B cell (primary cell): ENCODE results near the gene SYT4. TPM values are rescaled to one million over a fixed set of nuclear protein-coding genes. Genes with fewer than 3 reads are reported as not detected.

Source experiments
- ATAC-seq: fragments of 200-7000 bp; cut with Tn5 transposase; one replicate; pipeline ENCODE4 v1.10.0; 2021; ENCODE audit warnings: low read depth, mild to moderate bottlenecking, moderate number of reproducible peaks, moderate library complexity
- CTCF ChIA-PET: fragments of 350-600 bp; sonication (Branson Sonifier 250); formaldehyde crosslinking; loops from one replicate; lab custom pipeline; 2021; ENCODE audit warnings: antibody characterized with exemption, inconsistent platforms; lab: Charles Lee
- POLR2A ChIA-PET: fragments of 350-600 bp; sonication (Branson Sonifier 250); formaldehyde crosslinking; loops from one replicate; lab custom pipeline; 2021; ENCODE audit warnings: antibody characterized with exemption; lab: Charles Lee
- DNase-seq: peaks from one replicate; pipeline ENCODE4 v3.0.0; 2013
- H2AFZ ChIP-seq: 2 replicates; pipeline ENCODE4 v1.6.1; 2012; ENCODE audit warnings: mild to moderate bottlenecking, low read depth, low read length; ENCODE audit not compliant: insufficient read depth, poor library complexity, severe bottlenecking
- H3K27ac ChIP-seq, 2 donors: 1 replicate in 1 of 2; 2 replicates in 1 of 2; pipeline ENCODE4 v1.5.1; 2012 to 2013; ENCODE audit warnings: low read length in 2 of 2, mild to moderate bottlenecking in 2 of 2, moderate library complexity in 1 of 2
- H3K27me3 ChIP-seq, 4 experiments: fragments of 200-600 bp in 1 of 4; sonication (generic) in 1 of 4; replicated peaks in 1 of 4; 1 replicate in 2 of 4; 2 replicates in 2 of 4; pipeline versions ENCODE4 v1.6.1 to v1.7.0; 2013 to 2016; ENCODE audit warnings: low read length in 3 of 4, mild to moderate bottlenecking in 2 of 4, mixed read lengths in 1 of 4, moderate library complexity in 1 of 4; ENCODE audit not compliant: insufficient read depth in 4 of 4, control insufficient read depth in 3 of 4; ENCODE audit errors: control extremely low read depth in 1 of 4
- H3K36me3 ChIP-seq, 2 experiments: replicated peaks in 1 of 2; 1 replicate in 1 of 2; 2 replicates in 1 of 2; pipeline versions ENCODE4 v1.6.1 to v1.7.1; 2013; ENCODE audit warnings: low read length in 1 of 2; ENCODE audit not compliant: insufficient read depth in 2 of 2, control insufficient read depth in 1 of 2; ENCODE audit errors: control extremely low read depth in 1 of 2, extremely low read depth in 1 of 2
- H3K4me1 ChIP-seq, 2 donors: fragments of 200-600 bp in 1 of 2; sonication (generic) in 1 of 2; 1 replicate in 1 of 2; 2 replicates in 1 of 2; pipeline versions ENCODE4 v1.5.1 to v1.6.1; 2013 to 2017; ENCODE audit warnings: low read length in 2 of 2; ENCODE audit not compliant: control insufficient read depth in 2 of 2, insufficient read depth in 2 of 2
- H3K4me2 ChIP-seq: replicated peaks from 2 replicates; pipeline ENCODE3; 2012; ENCODE audit warnings: mild to moderate bottlenecking, low read depth, low read length; ENCODE audit not compliant: poor library complexity, severe bottlenecking
- H3K4me3 ChIP-seq, 5 experiments: fragments of 200-600 bp in 1 of 5; sonication (generic) in 1 of 5; 1 replicate in 3 of 5; 2 replicates in 2 of 5; pipeline versions ENCODE4 v1.5.1 to v1.7.0; 2011 to 2016; ENCODE audit warnings: low read length in 4 of 5, mild to moderate bottlenecking in 4 of 5, low read depth in 2 of 5, control low read depth in 1 of 5, moderate library complexity in 1 of 5; ENCODE audit not compliant: insufficient read depth in 1 of 5; ENCODE audit errors: control extremely low read depth in 1 of 5, extremely low read depth in 1 of 5
- H3K79me2 ChIP-seq: fragments of 200-600 bp; sonication (generic); one replicate; pipeline ENCODE4 v1.6.0; 2016; ENCODE audit warnings: low read length; ENCODE audit not compliant: control insufficient read depth, insufficient read depth
- H3K9ac ChIP-seq: fragments of 200-600 bp; sonication (generic); 2 replicates; pipeline ENCODE4 v1.6.1; 2017; ENCODE audit warnings: mild to moderate bottlenecking, low read length, moderate library complexity
- H3K9me3 ChIP-seq, 3 donors: one replicate each; pipeline versions ENCODE4 v1.6.1 to v1.7.1; 2013; ENCODE audit warnings: low read length in 2 of 3; ENCODE audit not compliant: control insufficient read depth in 2 of 3, insufficient read depth in 1 of 3; ENCODE audit errors: control extremely low read depth in 1 of 3
- H4K20me1 ChIP-seq: 2 replicates; pipeline ENCODE4 v1.6.0; 2012; ENCODE audit warnings: mild to moderate bottlenecking, low read length; ENCODE audit not compliant: insufficient read depth, control insufficient read depth, poor library complexity, severe bottlenecking
- H3K27ac Mint-ChIP-seq: one replicate; pipeline ENCODE4 v1.8.0; 2021; ENCODE audit warnings: mixed read lengths
- H3K27me3 Mint-ChIP-seq: one replicate; pipeline ENCODE4 v1.8.0; 2021; ENCODE audit warnings: mixed read lengths
- H3K4me1 Mint-ChIP-seq: one replicate; pipeline ENCODE4 v1.8.0; 2021; ENCODE audit warnings: mixed read lengths
- H3K4me3 Mint-ChIP-seq: one replicate; pipeline ENCODE4 v1.8.0; 2021; ENCODE audit warnings: mixed read lengths
- H3K9me3 Mint-ChIP-seq: one replicate; pipeline ENCODE4 v1.8.0; 2022; ENCODE audit warnings: mixed read lengths; ENCODE audit not compliant: insufficient read depth
- EZH2 ChIP-seq: IDR thresholded peaks from 2 replicates; pipeline ENCODE4 v1.6.1; 2012; ENCODE audit warnings: borderline replicate concordance, low read depth, mild to moderate bottlenecking, moderate library complexity, low read length; ENCODE audit not compliant: insufficient read depth, poor library complexity, severe bottlenecking
- WGBS: methylation state at CpG from one replicate; pipeline ENCODE4 v1.1.5; 2013; ENCODE audit warnings: missing lambda C conversion rate; ENCODE audit not compliant: insufficient coverage; 5-methylcytosine and 5-hydroxymethylcytosine counted together
- intact Hi-C: fragments of 100-400 bp; cut with micrococcal nuclease; formaldehyde crosslinking; loops from one replicate; pipeline ENCODE4 v1.10.0; 2022
- polyA minus RNA-seq: library from RNA; depleted of rRNA, polyadenylated mRNA; stranded (reverse); fragments of >200 nt; gene quantifications from 2 replicates; pipeline ENCODE4 v1.2.3, GENCODE V29; 2012
- polyA plus RNA-seq: library from polyadenylated mRNA; depleted of rRNA; stranded (reverse); fragments of >200 nt; gene quantifications from 2 replicates; pipeline ENCODE4 v1.2.3, GENCODE V29; 2012
- total RNA-seq, 2 donors: library from RNA; stranded (reverse); fragments of 120-200 nt in 1 of 2; gene quantifications; 1 replicate in 1 of 2; 2 replicates in 1 of 2; pipeline versions ENCODE4 v1.2.3 to v1.2.4, GENCODE V29; 2013 to 2022
- TF ChIP-seq, protein P1 (sequence below): fragments of 200-600 bp; IDR thresholded peaks from one replicate; pipeline ENCODE4 v1.8.0; 2022; ENCODE audit warnings: antibody characterized with exemption, mild to moderate bottlenecking

SYT4 gene, protein sequence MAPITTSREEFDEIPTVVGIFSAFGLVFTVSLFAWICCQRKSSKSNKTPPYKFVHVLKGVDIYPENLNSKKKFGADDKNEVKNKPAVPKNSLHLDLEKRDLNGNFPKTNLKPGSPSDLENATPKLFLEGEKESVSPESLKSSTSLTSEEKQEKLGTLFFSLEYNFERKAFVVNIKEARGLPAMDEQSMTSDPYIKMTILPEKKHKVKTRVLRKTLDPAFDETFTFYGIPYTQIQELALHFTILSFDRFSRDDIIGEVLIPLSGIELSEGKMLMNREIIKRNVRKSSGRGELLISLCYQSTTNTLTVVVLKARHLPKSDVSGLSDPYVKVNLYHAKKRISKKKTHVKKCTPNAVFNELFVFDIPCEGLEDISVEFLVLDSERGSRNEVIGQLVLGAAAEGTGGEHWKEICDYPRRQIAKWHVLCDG
- total RNA-seq (not detected in 2 replicates), polyA plus RNA-seq (not detected in 2 replicates), polyA minus RNA-seq (not detected in 2 replicates)
- total RNA-seq (2013): not detected

DNA sequence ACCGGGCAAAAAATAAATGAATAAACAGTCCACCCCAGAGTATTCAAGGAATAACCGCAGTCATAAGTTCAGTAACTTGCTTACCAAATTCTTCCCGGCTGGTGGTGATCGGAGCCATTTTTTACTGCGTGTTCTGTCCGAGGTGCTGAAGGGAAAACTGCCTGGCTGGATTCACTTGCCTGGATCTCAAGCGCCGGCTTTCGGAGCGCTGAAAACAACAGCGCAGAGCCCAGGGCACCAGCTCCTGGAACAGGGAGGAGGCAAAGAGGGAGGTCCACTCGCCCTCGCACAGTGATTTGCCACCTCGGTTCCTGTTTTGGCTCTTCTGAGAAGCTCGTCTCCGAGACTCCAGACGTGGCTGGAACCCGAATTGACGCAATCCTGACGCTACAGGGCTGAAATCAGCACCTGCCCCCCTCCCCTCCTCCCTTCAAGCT lies at the start of gene SYT4:
Gene SYT4, minus strand, starts transcription at position 327 of the 437 bp plus-strand sequence. Its CDS starts 209 bp downstream, at position 118.
- no peak within 1 kb of the TSS for H3K4me3 Mint-ChIP-seq
- no peaks in the 10 kb centered on the region for H3K4me1 ChIP-seq
- ATAC-seq (no peak), DNase-seq (no peak)
- no peaks in the 10 kb centered on the region for H3K4me1 Mint-ChIP-seq
- H3K4me3 ChIP-seq: no peak within 1 kb of the TSS
- H3K4me2 ChIP-seq: no peak within 1 kb of the TSS
- H3K27me3 ChIP-seq: no peaks in the 10 kb centered on the region
- H3K27ac Mint-ChIP-seq: no peak within 1 kb of the TSS
- no peaks in the 10 kb centered on the region for H3K36me3 ChIP-seq
- 9% methylated on average over 20 of the region's 20 CpGs for WGBS
- no peak within 1 kb of the TSS for H2AFZ ChIP-seq
- POLR2A ChIA-PET: no interaction called here
- CTCF ChIA-PET: interaction anchor here (1.2 kb wide), 1 partner anchor 1163 kb away, joined by 4 read pairs; no protein-coding TSS in a partner anchor
- peaks cover 16% of the 10 kb centered on the region for H3K27me3 Mint-ChIP-seq
- intact Hi-C loops: no loop called here
- no peak within 1 kb of the TSS for H3K9ac ChIP-seq
- no peaks in the 10 kb centered on the region for H3K9me3 Mint-ChIP-seq
- no peak within 1 kb of the TSS for H3K27ac ChIP-seq
- TF ChIP-seq EZH2: no peak
- TF ChIP-seq, protein P1, sequence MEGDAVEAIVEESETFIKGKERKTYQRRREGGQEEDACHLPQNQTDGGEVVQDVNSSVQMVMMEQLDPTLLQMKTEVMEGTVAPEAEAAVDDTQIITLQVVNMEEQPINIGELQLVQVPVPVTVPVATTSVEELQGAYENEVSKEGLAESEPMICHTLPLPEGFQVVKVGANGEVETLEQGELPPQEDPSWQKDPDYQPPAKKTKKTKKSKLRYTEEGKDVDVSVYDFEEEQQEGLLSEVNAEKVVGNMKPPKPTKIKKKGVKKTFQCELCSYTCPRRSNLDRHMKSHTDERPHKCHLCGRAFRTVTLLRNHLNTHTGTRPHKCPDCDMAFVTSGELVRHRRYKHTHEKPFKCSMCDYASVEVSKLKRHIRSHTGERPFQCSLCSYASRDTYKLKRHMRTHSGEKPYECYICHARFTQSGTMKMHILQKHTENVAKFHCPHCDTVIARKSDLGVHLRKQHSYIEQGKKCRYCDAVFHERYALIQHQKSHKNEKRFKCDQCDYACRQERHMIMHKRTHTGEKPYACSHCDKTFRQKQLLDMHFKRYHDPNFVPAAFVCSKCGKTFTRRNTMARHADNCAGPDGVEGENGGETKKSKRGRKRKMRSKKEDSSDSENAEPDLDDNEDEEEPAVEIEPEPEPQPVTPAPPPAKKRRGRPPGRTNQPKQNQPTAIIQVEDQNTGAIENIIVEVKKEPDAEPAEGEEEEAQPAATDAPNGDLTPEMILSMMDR: no peak
- H3K9me3 ChIP-seq: no peaks in the 10 kb centered on the region
- H4K20me1 ChIP-seq: no peaks in the 10 kb centered on the region
- no peaks in the 10 kb centered on the region for H3K79me2 ChIP-seq

DNA sequence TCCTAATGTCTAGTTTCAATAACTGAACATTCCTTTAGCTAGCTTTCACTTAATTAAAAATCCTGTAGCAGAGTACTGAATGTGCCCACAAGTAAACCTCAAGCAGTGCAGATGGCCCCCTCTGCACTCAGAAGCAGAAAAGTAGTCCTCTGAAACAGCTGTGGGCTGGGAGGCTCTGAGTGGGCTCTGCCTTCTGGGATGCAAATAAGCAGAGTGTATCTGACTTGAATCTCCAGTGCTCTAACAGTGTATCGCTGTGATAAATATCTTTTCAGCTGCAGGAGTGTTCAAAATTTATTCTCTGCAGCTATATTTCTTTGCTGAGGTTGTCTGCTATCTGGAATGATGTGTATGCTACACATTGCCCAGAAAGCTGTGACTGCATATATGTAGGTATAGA lies 44.8 kb upstream of the SYT4 start:
- no peak overlapping the region for H3K4me2 ChIP-seq
- H3K9me3 ChIP-seq: no peaks in the 10 kb centered on the region
- no peaks in the 10 kb centered on the region for H4K20me1 ChIP-seq
- no peak overlapping the region for H3K27ac ChIP-seq
- H3K4me1 ChIP-seq: no peaks in the 10 kb centered on the region
- H3K4me3 ChIP-seq: no peak overlapping the region
- CTCF ChIA-PET: no interaction called here
- Mint-ChIP-seq H3K27me3 (no peaks in the 10 kb centered on the region), H3K9me3 (no peaks in the 10 kb centered on the region), H3K4me3 (no peak overlapping the region), H3K4me1 (no peaks in the 10 kb centered on the region), H3K27ac (no peak overlapping the region)
- DNase-seq (no peak), ATAC-seq (no peak)
- POLR2A ChIA-PET: no interaction called here
- H2AFZ ChIP-seq: no peak overlapping the region
- H3K27me3 ChIP-seq: no peaks in the 10 kb centered on the region
- TF ChIP-seq, protein P1: no peak
- no peak for TF ChIP-seq EZH2
- no peaks in the 10 kb centered on the region for H3K36me3 ChIP-seq
- H3K79me2 ChIP-seq: no peaks in the 10 kb centered on the region
- 100% methylated on average over 1 of the region's 1 CpG for WGBS
- intact Hi-C loops: no loop called here
- H3K9ac ChIP-seq: no peak overlapping the region
